ENCODE results near the gene PRSS8.
A peak's percentile ranks its signal among the peaks of the same experiment; 100 is the strongest.
"Not testable (repeated sequence)": the region's sequence is repeated elsewhere in the genome, so short reads cannot be mapped to it uniquely, and the experiment has no call there.

PRSS8 gene

GRCh38 chr16:31135535-31136286 lies at the start of gene PRSS8:
Gene PRSS8 (minus strand): TSS chr16:31135727. CDS start chr16:31135498, 229 bp downstream.
- no peak for DNase-seq (ENCODE audit: low read depth)

GRCh38 chr16:31184888-31185287 lies 49.4 kb upstream of the PRSS8 start:
- no peak for DNase-seq (ENCODE audit: low read depth)

GRCh38 chr16:31183432-31184428 lies 48.2 kb upstream of the PRSS8 start:
- DNase-seq (ENCODE audit: low read depth), result no peak

GRCh38 chr16:31182391-31182790 lies 46.9 kb upstream of the PRSS8 start:
- no peak for DNase-seq (ENCODE audit: low read depth)

GRCh38 chr16:31181102-31181830 lies 45.7 kb upstream of the PRSS8 start:
- no peak for DNase-seq (ENCODE audit: low read depth)

- peak; percentile 86 for DNase-seq (ENCODE audit: low read depth)
Observed at GRCh38 chr16:31179747-31180459, 44.4 kb upstream of the PRSS8 start, which contains the start of gene FUS. Gene FUS (plus strand): TSS chr16:31180139. CDS start chr16:31180215, 76 bp downstream.

- DNase-seq (ENCODE audit: low read depth), result no peak
Observed at GRCh38 chr16:31179219-31179746, 43.8 kb upstream of the PRSS8 start.

GRCh38 chr16:31177136-31177535 lies 41.6 kb upstream of the PRSS8 start:
- no peak for DNase-seq (ENCODE audit: low read depth)

- not testable (repeated sequence) for DNase-seq (ENCODE audit: low read depth)
Observed at GRCh38 chr16:31170048-31170447, 34.5 kb upstream of the PRSS8 start.

GRCh38 chr16:31168848-31169247 lies 33.3 kb upstream of the PRSS8 start:
- no peak for DNase-seq (ENCODE audit: low read depth)

GRCh38 chr16:31167315-31167714 lies 31.8 kb upstream of the PRSS8 start:
- no peak for DNase-seq (ENCODE audit: low read depth)

- DNase-seq (ENCODE audit: low read depth), result no peak
Observed at GRCh38 chr16:31157136-31157535, 21.6 kb upstream of the PRSS8 start.

GRCh38 chr16:31150976-31151375 lies 15.4 kb upstream of the PRSS8 start:
- not testable (repeated sequence) for DNase-seq (ENCODE audit: low read depth)

GRCh38 chr16:31149894-31150890 lies 14.7 kb upstream of the PRSS8 start, which contains the start of gene PRSS36:
Gene PRSS36 (minus strand): TSS chr16:31150066. CDS start chr16:31150035, 31 bp downstream.
- DNase-seq (ENCODE audit: low read depth), result no peak

GRCh38 chr16:31149332-31149731 lies 13.8 kb upstream of the PRSS8 start:
- DNase-seq (ENCODE audit: low read depth), result no peak

- DNase-seq (ENCODE audit: low read depth), result no peak
Observed at GRCh38 chr16:31148896-31149295, 13.4 kb upstream of the PRSS8 start.

- DNase-seq (ENCODE audit: low read depth), result no peak
Observed at GRCh38 chr16:31148281-31148728, 12.8 kb upstream of the PRSS8 start.

- no peak for DNase-seq (ENCODE audit: low read depth)
Observed at GRCh38 chr16:31147574-31147973, 12.0 kb upstream of the PRSS8 start.

- no peak for DNase-seq (ENCODE audit: low read depth)
Observed at GRCh38 chr16:31145398-31145990, 10.0 kb upstream of the PRSS8 start.
